HG02588 (cell line): ENCODE measurements around the gene EPS8.
A peak's percentile ranks its signal among the peaks of the same experiment; 100 is the strongest.
"Not testable (repeated sequence)": the region's sequence is repeated elsewhere in the genome, so short reads cannot be mapped to it uniquely, and the experiment has no call there.

Experiments
- ATAC-seq: cut with Tn5 transposase; IDR thresholded peaks from one replicate; pipeline ENCODE4 v1.9.1; 2021; ENCODE audit warnings: mild to moderate bottlenecking, moderate library complexity; ENCODE audit not compliant: unreplicated experiment

The EPS8 gene

DNA sequence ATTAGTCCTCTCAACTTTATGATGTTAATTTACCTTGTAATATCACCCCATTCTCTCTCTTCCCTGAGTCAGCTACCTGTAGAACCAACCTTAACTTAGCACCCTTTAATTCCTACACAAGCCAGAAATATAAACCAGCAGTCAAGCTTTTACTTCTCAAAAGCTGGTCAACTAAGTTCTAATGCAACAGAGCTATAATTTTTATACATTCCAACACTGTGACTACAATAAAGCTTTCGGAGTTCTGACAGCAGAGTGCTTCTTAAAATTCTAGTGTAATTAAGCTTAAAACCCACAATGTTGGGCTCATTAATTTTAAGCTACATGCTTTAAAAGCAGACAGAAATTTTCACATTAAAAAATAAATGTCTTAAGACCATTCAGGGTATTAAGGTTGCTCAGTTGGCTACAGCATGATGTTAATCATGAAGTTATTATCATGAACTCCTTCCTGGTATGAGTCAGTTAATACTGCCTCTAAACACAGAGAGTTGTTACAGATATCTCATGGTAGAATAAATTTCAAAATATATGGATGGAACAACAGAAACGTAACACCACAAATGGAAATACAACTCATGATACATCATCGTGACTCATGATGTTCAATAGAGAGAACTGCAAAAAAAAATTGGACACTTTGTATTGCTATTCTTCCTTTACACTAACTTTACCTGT, 126.7 kb downstream of the EPS8 start:
- no peak for ATAC-seq

DNA sequence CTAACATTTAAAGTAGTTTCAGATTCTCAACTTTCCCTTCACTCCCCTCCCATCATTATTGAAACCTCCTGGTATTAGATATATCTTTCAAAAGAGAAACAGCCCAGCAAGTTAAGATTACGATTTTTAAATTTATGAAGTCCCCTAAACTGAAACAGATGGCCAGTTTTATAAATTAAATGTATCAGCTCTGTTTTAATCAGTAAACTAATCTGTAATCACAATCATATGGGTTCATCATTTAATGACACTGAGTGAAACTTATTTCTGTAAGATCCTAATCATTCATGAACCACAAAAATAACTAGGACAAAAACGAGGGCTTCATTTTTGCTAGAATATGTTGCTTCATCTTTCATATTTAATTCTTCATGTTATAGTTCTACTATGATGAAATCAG, 137.8 kb downstream of the EPS8 start:
- ATAC-seq, result no peak

DNA sequence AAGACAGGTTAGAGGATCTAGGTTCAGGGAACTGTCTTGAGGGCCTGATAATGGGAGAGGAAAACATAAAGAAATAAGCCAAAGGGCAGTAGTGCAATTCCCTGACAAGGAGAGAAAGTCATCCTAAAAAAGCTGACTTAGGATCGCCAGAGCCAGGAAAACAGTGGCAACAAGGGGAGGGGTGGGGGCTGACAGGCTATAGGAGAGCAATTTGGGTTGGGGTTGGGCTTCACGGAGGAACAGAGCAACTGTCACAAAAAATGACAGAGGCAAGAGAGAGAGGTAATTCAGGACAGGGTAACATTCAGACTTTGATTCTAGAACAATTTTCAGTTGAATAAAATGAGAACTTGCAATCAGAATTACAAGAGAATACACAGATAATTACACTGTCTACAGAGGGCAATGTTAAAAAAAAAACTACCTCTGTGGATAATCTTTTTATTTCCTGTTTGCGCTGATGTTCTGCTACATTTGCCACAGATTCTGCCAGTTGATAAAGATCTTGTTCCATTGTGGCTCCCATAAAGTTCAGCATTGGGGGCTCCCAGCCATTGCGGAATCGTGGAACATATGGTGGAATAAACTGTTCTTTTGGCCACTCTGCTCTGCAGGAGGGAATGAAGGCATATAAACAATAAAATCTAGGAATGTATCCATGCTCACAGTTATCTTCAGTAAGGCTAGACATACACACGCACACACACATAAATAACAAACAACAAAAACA, 138.6 kb downstream of the EPS8 start:
- no peak for ATAC-seq

DNA sequence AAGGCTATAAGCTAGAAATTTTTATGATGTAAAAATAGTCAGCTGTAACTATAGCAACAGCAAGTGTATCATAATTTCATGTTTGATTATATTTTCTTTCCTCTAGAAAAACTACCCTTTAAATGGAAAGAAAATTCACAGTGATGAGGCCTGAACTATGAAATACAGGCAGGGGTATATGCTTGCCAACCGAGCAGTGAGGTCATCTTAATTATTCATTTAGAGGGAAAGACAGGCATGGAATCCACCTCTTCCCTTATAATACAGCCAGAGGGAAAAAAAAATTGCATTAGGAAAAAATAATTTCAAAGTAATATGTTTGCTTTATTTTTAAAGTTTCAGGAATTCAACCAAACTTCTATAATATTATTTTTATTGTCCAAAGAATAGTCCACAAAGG, 139.8 kb downstream of the EPS8 start:
- no peak for ATAC-seq

DNA sequence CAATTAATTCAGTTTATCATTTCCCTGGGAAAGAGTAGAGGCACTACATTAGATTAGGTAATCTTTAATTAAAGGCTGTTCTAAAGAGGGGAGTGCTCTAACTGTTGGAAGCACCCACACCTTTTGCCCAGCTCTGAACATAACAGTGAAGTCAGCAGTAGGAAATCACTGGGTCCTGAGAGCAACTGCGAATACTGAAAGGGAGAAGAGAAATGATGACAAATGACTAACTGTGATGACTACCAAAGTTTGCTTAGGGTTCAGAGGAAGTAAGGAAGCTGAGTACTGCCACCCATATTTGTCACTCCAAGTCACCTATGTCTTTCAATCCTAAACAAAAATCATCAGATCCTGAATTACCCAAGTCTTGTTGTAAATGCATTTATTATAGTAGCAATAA, 140.6 kb downstream of the EPS8 start:
- ATAC-seq, result no peak

DNA sequence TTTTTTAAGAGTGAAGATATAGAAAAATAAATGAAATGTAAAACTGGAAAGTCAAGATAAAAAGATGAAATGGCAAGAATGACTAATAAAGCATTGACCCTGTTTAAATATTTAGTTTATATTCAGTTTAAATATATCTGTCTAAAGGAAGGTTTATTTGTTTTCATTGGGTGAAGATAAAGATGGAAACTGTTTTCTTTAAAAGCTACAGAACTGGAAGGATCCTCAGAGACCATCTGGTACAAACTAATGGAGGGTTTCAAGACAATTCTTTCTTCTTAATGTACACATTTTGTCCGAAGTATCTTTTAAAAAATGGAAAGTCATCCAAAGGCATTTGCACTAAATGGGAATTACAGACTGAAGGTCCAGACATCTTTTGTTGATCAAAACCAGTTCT, 142.6 kb downstream of the EPS8 start:
- no peak for ATAC-seq

DNA sequence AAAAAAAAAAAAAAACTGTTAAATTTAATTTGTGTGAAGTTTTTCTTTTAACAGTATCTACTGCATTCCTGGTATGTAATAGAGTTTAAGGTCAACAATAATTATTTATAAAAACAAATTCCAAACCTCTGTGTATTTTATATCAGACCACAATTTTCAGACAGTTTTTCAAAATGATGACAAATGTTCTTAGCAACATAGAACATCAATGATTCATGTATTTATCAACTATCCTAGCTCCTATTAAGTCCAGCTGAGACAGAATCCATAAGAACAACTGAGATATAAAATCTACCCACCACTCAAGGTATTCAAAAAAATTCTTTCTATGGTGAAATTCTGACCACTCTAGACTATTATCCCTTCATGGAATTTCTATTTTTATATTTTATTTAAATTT, 144.5 kb downstream of the EPS8 start:
- no peak for ATAC-seq

DNA sequence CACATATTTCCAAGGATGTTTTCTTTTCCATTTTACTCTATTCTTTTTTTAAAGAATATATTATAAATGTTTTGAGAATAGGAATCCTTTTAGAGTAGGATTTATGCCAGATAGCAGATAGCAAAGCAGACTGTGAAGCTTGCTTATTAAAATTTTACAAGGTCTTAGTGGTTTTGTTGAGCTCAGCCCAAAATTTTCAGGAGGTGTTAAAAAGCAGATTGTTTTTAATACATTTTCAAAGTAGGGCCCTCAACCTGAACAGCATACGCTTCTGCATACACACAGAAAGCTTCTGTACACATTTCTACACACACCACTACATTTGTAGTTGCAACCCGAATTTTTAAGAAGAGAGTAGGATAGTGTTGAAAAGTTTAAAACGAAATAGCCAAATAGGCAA, 151.0 kb downstream of the EPS8 start:
- ATAC-seq, result no peak

DNA sequence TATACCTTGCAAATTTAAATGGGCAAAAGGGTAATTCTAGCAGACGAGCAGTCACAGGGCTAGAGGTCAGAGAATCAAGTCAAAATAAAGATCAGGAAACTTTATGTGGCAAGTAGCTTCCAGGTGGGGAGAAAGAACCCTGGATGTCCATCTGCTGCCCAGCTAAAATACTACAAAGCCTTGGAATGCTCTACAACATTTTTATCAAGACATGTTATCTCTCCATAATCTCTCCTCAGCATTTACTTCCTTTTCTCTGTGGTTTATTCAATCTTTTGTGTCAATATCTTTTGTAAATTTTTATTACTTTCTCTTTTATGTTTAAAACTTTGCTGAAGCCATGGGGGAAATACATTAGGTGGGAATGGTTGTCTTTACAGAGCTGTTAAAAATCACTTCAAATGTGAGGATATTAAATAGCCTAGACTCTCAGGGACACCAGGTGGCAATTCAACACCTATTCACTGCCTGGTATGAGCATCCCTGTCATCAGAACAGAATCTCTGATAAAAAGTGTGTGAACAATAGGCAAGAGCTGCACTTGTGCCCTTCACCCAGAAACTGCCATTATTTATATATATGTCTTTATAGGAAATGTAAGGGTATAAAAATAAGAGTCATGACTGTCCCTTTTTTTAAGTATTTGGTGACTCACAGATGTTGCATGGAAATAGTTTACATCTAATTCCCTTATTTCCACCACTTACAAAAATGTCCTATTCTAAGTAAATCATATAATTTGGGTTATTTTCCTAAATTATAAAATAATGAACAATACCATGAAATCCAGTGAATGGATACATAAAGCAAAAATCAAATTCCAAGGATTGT, 152.9 kb downstream of the EPS8 start:
- no peak for ATAC-seq

DNA sequence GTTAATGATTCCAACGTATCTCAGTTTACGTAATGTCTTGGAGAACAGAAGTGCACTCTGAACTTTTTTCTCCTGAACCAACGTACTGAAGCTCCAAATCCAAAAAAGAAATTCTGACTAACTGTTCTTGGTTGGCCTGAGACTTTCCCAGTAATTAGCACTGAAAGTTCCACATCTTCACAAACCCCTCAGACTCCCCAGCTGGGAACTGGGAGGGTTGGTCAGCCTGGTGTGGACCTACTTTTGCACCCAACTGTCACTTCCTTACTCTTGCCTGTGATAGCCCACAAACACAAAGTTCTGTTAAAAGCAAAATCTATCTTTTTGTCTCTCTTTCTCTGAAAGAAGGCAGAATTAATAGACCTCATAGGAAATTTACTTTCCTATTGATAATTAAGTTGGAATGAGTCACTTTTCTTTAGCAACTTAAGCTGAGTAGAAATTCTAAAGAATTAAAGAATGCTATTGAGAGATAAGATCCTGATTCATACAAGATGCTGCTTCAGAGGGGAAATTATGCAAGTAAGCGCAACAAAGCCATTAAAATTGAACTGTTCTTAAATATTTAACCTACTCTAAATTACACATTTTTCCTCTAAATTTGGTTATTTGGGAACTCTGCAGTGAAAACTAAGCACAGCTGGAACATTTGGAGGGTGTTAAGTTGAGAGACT, 155.0 kb downstream of the EPS8 start:
- no peak for ATAC-seq

DNA sequence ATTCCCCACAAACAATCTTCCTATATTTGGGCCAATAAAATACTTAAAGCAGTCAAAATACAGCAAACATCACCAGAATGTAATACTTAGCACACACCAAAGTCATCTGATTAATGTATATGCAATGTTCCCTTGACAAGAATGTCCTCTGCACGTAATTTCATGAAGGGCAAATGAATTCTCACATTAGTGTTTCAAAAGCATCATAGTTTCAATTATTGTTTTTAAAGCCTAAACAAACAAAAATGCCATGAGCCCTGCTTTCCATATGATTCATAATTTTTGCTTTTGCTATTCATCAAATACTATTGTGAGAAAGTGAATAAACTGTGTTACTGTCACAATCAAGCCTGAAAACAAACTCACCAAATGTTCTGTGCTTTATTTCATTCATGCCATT, 156.0 kb downstream of the EPS8 start:
- ATAC-seq, result no peak

DNA sequence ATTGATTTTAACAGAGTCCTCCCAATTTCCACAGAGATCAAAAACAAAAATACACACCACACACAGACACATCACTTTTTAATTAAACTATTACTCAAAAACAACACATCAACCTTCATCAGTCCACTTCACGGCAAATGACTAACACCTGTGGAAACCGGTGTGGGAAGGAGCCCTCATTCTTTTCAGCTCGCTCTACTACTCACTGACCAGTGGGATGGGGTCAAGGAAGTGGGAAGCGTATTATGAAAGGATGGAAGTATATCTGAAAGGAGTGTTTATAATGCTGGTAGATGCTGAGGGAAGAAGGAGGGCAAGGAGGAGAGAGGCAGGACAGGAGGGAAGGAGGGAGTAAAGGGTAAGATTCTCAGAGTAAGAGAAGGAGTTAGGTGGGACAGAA, 156.5 kb downstream of the EPS8 start:
- ATAC-seq, result no peak

DNA sequence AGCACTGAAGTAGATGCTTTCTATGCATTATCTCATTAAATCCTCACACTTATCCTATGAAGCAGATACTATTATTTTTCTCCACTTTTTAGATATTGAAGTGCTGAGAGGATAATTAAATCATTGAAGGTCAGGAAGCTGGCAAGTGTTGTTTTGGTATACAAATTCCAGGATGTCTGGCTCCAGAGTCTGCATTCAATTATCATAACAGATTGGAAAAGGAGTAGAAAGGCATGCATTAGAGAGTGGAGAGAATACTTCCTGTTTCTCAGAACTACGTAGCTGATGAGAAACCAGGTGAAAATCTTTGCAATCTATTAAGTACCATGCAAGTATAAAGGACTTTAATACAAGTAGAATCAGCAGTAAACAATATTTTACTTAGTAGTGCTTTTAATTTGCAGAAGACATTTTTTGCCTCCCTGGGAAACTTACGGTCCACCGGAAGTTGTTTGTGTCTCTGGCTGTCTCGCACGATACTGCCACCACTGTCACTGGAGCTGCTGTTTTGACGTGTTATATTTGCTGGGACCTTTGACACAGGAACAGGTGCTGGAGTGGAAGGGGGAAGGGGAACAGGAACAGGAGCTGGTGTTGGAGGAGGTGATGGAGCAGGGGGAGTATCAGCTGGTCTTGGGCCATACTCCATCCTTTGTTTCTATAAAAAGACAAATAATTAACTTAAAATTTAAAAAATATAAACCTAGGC, 158.0 kb downstream of the EPS8 start:
- ATAC-seq, result no peak

DNA sequence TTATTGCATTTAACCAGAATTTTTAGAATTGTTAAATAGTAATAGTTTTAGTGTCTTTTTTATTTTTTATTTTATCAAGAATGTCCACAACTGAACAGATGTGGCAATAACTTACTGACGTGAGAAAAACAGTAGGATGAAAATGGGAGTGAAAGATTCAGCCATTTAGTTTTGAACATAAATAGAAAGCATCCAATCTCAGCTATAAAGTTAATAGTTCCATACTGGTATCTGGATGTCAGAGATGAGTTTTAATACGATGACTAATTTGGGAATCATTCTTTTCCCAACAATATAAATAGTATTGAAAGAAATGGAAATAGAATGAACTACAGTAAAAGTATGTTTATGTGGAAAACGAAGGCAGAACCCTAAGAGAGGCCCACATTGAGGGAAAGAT, 159.4 kb downstream of the EPS8 start:
- no peak for ATAC-seq

DNA sequence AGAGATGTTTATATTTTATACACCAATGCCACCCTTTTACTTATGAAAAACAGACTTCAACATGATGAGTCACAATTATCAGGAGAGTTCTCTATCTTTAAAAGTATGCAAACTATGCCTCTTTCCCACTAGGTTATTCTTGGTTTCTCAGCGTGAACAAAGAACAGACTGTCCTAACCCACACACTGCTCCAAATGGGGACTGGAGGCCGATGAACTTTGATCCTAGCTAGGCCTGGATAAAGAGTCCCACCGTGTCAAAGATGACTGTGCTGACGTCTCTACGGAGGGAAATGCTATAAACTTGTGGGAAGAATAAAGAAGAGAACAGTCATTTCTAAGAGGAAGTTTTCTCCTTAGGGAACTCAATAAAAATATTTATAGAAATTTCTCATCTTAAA, 160.1 kb downstream of the EPS8 start:
- peak; percentile 72 for ATAC-seq

DNA sequence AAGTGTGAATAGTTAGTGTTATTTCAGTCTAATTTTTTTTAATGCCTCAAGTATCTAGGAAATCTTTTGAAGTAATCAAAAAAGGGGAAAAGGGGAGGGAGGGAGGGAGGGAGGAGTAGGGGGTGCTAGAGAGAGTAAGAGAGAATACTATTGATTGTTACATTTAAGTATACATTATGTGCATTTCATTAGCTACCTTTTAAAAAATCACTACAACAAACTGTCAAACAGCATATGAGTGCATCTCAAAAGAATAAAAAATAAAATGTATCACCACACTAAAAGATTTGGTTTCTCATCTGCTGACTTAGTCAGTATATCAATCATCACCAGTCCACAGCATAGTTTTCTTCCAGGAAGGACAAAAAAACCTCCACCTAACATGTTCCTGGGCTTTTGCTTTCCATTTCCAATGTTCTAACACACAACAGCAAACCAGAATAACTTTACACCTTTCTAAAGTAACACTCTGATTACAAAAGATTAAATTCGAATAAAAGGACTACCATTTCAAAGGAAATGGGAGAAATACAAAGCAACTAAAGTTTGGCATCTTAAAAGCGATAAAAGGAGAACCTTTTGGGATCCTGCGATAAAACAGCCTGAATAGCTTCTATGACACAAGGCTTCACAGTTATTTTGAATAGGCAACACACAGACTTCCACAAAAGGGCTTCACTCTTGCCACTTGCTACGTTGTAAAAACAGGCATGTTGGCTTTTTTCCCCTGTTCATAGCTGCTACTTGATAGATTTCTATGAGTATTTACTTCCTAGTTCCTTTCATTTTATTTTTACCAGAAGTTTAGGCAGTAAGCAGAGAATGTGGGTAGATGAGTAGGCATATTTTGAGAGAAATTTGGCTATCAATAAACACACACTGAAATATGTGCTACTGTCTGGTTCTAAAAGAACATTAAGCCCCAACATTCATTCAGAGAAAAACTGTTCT, 160.9 kb downstream of the EPS8 start:
- ATAC-seq, result no peak

DNA sequence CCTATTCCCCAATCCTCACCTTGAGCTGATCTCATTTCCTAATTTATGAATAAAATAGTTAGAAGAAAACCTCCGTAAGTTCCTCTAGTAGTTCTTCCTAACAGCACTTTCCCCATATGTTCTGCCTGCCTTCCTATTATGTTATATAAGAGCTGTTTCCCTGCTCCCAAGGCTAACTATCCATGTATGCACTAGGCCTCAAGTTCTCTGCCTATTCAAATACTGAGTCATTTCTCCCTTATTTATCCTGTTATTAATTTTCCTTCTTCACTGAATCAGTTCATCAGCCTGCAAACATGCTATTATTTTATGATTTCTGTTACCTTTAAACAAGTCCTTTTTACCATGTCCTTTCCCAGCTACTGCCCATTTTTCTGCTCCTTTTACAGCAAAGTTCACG, 164.1 kb downstream of the EPS8 start:
- no peak for ATAC-seq

DNA sequence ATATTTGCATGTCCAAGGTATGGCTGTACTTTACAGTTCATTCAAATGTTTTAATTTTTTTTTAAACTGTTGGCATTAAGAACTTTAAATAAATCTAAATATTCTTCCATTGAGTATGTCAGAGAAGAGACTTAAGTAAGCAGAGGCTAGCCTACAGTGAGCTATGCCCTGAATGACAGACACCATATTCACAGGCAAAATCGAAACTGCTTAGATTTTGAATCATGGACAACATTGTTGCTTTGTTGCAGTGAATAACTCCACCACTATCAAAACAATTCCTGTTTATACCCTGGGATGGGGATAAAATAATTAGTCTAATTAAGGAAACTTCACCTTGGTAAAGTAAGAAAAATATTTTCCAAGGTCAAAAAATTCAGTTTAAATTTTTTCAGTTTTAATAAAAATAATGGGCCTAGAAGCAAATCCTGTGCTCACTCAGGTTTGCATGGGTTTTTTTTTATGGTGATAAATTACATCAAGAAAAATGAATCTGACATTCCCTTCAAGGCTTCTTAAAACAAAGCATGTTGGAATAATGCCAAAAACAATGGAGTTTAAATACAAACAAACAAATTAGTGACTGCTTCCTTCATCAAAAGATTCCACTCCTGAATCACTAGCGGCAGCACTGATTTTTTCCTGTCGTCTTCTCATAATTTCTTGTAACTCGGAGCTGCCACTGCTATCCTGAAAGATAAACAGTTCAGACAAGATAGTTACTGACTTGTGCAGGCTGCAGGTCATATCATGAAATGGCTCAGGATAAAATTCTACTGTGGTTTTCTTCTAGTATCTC, 168.2 kb downstream of the EPS8 start:
- no peak for ATAC-seq

DNA sequence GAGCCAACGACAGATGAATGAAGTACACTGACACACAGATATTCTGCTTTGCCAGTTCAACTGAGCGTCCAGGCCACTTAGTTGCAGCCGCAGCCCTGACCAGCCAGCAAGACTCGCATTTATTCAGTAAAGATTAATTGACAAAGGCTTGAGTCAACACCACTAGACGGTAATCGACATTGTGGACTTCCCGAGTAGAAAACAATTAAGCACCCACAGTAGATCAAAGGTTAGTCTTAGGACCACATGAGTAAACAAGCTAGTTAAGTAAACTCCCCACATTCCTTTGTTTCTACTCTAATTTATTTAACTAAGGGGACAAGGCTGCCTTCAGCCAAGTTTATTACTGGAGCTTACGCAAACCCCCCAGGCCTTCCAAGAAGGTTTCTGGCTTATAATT, 172.7 kb downstream of the EPS8 start:
- not testable (repeated sequence) for ATAC-seq
